ENCODE data around the gene CDIPT. TPM values are rescaled to one million over a fixed set of nuclear protein-coding genes. Genes with fewer than 3 reads are reported as not detected.
A peak's percentile ranks its signal among the peaks of the same experiment; 100 is the strongest.

The CDIPT gene
- total and polyA plus RNA-seq, 2 of the 4 experiments (the other 2 are of a cell fraction), result 47.1 to 100 TPM

DNA sequence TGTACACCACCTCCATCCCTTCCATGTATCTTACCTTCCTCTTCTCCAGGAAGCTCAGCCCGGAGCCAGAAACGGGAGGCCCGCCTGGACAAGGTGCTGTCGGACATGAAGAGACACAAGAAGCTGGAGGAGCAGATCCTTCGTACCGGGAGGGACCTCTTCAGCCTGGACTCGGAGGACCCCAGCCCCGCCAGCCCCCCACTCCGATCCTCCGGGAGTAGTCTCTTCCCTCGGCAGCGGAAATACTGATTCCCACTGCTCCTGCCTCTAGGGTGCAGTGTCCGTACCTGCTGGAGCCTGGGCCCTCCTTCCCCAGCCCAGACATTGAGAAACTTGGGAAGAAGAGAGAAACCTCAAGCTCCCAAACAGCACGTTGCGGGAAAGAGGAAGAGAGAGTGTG, 43.5 kb downstream of the CDIPT start:
- peaks cover 18 to 61% of the 10 kb centered on the region in 2 experiments; a peak in 3 of 4 replicates for H3K79me1 ChIP-seq (ENCODE audit: low read depth in 1 of 2, low read length in 2 of 2)
- H3K4me2 ChIP-seq (ENCODE audit: low read depth, low read length), result no peak overlapping the region
- H2BK120ac ChIP-seq (ENCODE audit: low read depth, low read length), result no peak overlapping the region
- peaks cover 4% of the 10 kb centered on the region; the same call in 1 of the 2 replicates for H4K20me1 ChIP-seq (ENCODE audit: insufficient read depth, low read length)
- ChIA-PET CTCF (interaction anchor here (0.6 to 1.8 kb wide), 2 partner anchors 29 to 956 kb away, joined by 3 to 6 read pairs; partner anchors contain the start of gene SH2B1), POLR2A (ENCODE audit: unreplicated experiment) (interaction anchor here (0.8 kb wide), 1 partner anchor 29 kb away, joined by 5 read pairs; no protein-coding TSS in a partner anchor)
- H3K4ac ChIP-seq (ENCODE audit: low read depth, low read length), result no peak overlapping the region
- H4K91ac ChIP-seq (ENCODE audit: insufficient read depth, low read depth, low read length), result no peak overlapping the region
- H2AK9ac ChIP-seq (replicated peaks; ENCODE audit: low read depth, low read length, poor library complexity), result peak overlapping the region; percentile 17
- no peak overlapping the region for H3K27ac ChIP-seq (ENCODE audit: insufficient read depth, low read length)
- 76% methylated on average over 5 of the region's 15 CpGs; no CpG with 5 or more reads in 1 of the 2 experiments for WGBS, 2 experiments (ENCODE audit: extremely low coverage in 2 of 2, insufficient read length in 1 of 2)
- no peaks in the 10 kb centered on the region for H3K9me3 ChIP-seq (ENCODE audit: control insufficient read depth, insufficient read depth, low read length)
- H2AFZ ChIP-seq (replicated peaks; ENCODE audit: low read length, poor library complexity), result no peak overlapping the region
- no peak overlapping the region for H3K23ac ChIP-seq (ENCODE audit: low read depth, low read length)
- H2BK15ac ChIP-seq (ENCODE audit: low read depth, low read length), result no peak overlapping the region
- ATAC-seq (ENCODE audit: low read depth), result no peak
- no peak overlapping the region for H3K4me3 ChIP-seq (ENCODE audit: insufficient read depth, low read depth, low read length)
- no peak for DNase-seq
- H4K5ac ChIP-seq (ENCODE audit: low read depth, low read length), result no peak overlapping the region
- H2AK5ac ChIP-seq (ENCODE audit: low read depth, low read length), result no peak overlapping the region; the same call in 1 of the 2 replicates
- H2BK5ac ChIP-seq (ENCODE audit: low read depth, low read length, poor library complexity, severe bottlenecking), result no peak overlapping the region
- H3K9ac ChIP-seq (ENCODE audit: low read depth, low read length), result no peak overlapping the region
- peaks cover 25% of the 10 kb centered on the region for H3K4me1 ChIP-seq (ENCODE audit: control insufficient read depth, insufficient read depth, low read length)
- in situ Hi-C loops (cut with MboI; ENCODE audit: low sequenced_read_pairs) (no loop called here), intact Hi-C loops (cut with micrococcal nuclease) (loop anchor here (5.0 kb wide), 1 partner anchor 203 kb away; the partner anchor contains the start of gene C16orf92), dilution Hi-C loops (cut with HindIII; ENCODE audit: low sequenced_read_pairs, unreplicated experiment) (no loop called here)
- H3K36me3 ChIP-seq (ENCODE audit: control insufficient read depth, insufficient read depth, low read length), result peaks cover 6% of the 10 kb centered on the region
- no peak overlapping the region for H3K18ac ChIP-seq (ENCODE audit: low read depth, low read length)
- no peak overlapping the region for H3K56ac ChIP-seq (ENCODE audit: extremely low read depth, insufficient read depth, low read length)
- BruUV-seq (replicated peaks), result no TSS peak
- H3K27me3 ChIP-seq (ENCODE audit: control insufficient read depth, insufficient read depth, low read length), result no peaks in the 10 kb centered on the region
- H4K8ac ChIP-seq (ENCODE audit: low read depth in 2 of 2, low read length in 2 of 2), result no peak overlapping the region
- no peak overlapping the region for H2BK20ac ChIP-seq (ENCODE audit: low read depth, low read length)
- H3K14ac ChIP-seq (replicated peaks; ENCODE audit: low read depth, low read length), result 0 out of 2 replicates have a peak overlapping the region, but pooled peaks have one; percentile 3
- H3K9me1 ChIP-seq (ENCODE audit: insufficient read depth, low read length), result peaks cover 12% of the 10 kb centered on the region
- TF ChIP-seq SMC3 (IDR thresholded peaks at IDR 0.05; ENCODE audit: low read depth, low read length) (no peak), POLR2A (IDR thresholded peaks at IDR 0.05; ENCODE audit: low read depth, low read length) (no peak), RFX5 (IDR thresholded peaks at IDR 0.05; ENCODE audit: low read depth, low read length) (no peak), FOS (IDR thresholded peaks at IDR 0.05; ENCODE audit: low read depth, low read length) (no peak), CEBPB (IDR thresholded peaks at IDR 0.05; ENCODE audit: low read depth, low read length) (no peak)

Measured in IMR-90 (cell line).